OCI-LY3 (cell line): ENCODE measurements around the gene PATL1.

Experiments used
- H2AFZ ChIP-seq: fragments of 200-600, 300-600 bp; shearing (Covaris generic); 2 replicates; pipeline ENCODE4 v1.6.0; 2014; ENCODE audit warnings: antibody characterized with exemption, low read depth, low read length
- H3K27ac ChIP-seq: fragments of 200-600, 300-600 bp; sonication (generic); 2 replicates; pipeline ENCODE4 v1.5.1; 2014; ENCODE audit warnings: mild to moderate bottlenecking, low read length, moderate library complexity, mixed read lengths
- H3K27me3 ChIP-seq: fragments of 200-600, 300-600 bp; sonication (generic); 2 replicates; pipeline ENCODE4 v1.6.1; 2014; ENCODE audit warnings: low read depth, low read length, mixed read lengths
- H3K36me3 ChIP-seq: fragments of 200-600, 300-600 bp; sonication (generic); replicated peaks from 2 replicates; pipeline ENCODE3; 2014; ENCODE audit warnings: low read depth, low read length, mixed read lengths
- H3K4me1 ChIP-seq: fragments of 300-600, 200-600 bp; sonication (generic); 2 replicates; pipeline ENCODE4 v1.6.1; 2014; ENCODE audit warnings: low read length, mixed read lengths
- H3K4me2 ChIP-seq: fragments of 200-600, 300-600 bp; sonication (generic); 2 replicates; pipeline ENCODE4 v1.6.1; 2014; ENCODE audit warnings: low read length, mixed read lengths
- H3K4me3 ChIP-seq: fragments of 300-600, 200-600 bp; sonication (generic); 2 replicates; pipeline ENCODE4 v1.5.1; 2014; ENCODE audit warnings: antibody characterized with exemption, mild to moderate bottlenecking, low read length, moderate library complexity
- H3K79me2 ChIP-seq: fragments of 300-600, 200-600 bp; shearing (Covaris generic); 2 replicates; pipeline ENCODE4 v1.6.1; 2014; ENCODE audit warnings: mild to moderate bottlenecking, low read length, mixed read lengths
- H3K9ac ChIP-seq: fragments of 300-600, 200-600 bp; shearing (Covaris generic); 2 replicates; pipeline ENCODE4 v1.6.0; 2014; ENCODE audit warnings: mild to moderate bottlenecking, low read length, moderate library complexity
- H3K9me3 ChIP-seq: fragments of 200-600, 300-600 bp; shearing (Covaris generic); 2 replicates; pipeline ENCODE4 v1.6.1; 2014; ENCODE audit warnings: low read length, mixed read lengths; ENCODE audit not compliant: insufficient read depth
- H4K20me1 ChIP-seq: fragments of 200-600, 300-600 bp; sonication (generic); 2 replicates; pipeline ENCODE4 v1.6.1; 2016; ENCODE audit warnings: low read length, mixed read lengths; ENCODE audit not compliant: insufficient read depth
- EZH2phosphoT487 ChIP-seq: fragments of 200-600 bp; shearing (Covaris generic); IDR thresholded peaks from 2 replicates; pipeline ENCODE4 v1.6.1; 2018; ENCODE audit warnings: antibody characterized with exemption, mixed run types, low read depth
- TF ChIP-seq, protein P1 (sequence below): fragments of 200-600, 300-600 bp; sonication (generic); IDR thresholded peaks from 2 replicates; pipeline ENCODE4 v1.5.1; 2014; ENCODE audit warnings: antibody characterized with exemption, low read length, low read depth

PATL1 gene

DNA sequence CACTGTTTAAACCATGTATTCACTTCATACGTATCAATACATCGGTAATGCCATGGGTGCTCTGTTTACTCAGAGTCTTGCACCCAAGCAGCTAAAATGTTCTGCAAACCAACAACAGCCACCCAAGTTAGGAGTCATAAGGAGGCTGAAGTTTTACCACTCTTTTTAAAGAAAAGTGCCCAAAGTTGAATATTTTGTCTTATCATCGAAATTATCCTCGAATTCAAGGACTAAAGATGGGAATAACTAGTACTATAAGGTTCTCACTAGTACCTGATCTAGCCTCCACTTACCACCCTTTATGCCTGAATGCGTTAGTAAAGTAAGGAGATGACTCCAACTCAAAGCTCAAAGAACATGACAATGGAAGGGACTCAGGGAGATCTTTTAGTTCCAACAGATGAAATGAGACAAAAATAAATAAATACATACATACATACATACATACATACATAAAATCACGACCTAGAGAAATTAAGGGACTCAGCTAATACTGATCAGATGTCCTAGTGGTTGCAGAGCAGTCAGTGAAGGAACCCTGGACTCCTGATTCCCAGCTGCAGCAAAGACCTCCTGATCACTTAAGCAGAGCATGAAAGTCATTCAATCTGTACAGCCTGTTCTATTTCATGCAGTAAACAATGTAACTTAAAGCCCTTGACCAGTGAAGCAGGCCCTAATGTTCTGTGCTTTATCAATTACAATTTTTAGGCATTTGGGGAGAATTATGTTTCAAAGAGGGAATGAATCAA, 61.0 kb downstream of the PATL1 start:
- peaks cover 55% of the 10 kb centered on the region for H3K36me3 ChIP-seq
- H3K4me1 ChIP-seq: peaks cover 11% of the 10 kb centered on the region
- TF ChIP-seq, protein P1, sequence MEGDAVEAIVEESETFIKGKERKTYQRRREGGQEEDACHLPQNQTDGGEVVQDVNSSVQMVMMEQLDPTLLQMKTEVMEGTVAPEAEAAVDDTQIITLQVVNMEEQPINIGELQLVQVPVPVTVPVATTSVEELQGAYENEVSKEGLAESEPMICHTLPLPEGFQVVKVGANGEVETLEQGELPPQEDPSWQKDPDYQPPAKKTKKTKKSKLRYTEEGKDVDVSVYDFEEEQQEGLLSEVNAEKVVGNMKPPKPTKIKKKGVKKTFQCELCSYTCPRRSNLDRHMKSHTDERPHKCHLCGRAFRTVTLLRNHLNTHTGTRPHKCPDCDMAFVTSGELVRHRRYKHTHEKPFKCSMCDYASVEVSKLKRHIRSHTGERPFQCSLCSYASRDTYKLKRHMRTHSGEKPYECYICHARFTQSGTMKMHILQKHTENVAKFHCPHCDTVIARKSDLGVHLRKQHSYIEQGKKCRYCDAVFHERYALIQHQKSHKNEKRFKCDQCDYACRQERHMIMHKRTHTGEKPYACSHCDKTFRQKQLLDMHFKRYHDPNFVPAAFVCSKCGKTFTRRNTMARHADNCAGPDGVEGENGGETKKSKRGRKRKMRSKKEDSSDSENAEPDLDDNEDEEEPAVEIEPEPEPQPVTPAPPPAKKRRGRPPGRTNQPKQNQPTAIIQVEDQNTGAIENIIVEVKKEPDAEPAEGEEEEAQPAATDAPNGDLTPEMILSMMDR: no peak
- H3K27ac ChIP-seq: no peak overlapping the region
- H3K4me2 ChIP-seq: no peak overlapping the region
- H4K20me1 ChIP-seq: peaks cover 18% of the 10 kb centered on the region
- H3K79me2 ChIP-seq: peaks cover 31% of the 10 kb centered on the region
- no peak overlapping the region for H3K9ac ChIP-seq
- H2AFZ ChIP-seq: no peak overlapping the region
- H3K4me3 ChIP-seq: no peak overlapping the region
- H3K9me3 ChIP-seq: no peaks in the 10 kb centered on the region
- H3K27me3 ChIP-seq: no peaks in the 10 kb centered on the region

DNA sequence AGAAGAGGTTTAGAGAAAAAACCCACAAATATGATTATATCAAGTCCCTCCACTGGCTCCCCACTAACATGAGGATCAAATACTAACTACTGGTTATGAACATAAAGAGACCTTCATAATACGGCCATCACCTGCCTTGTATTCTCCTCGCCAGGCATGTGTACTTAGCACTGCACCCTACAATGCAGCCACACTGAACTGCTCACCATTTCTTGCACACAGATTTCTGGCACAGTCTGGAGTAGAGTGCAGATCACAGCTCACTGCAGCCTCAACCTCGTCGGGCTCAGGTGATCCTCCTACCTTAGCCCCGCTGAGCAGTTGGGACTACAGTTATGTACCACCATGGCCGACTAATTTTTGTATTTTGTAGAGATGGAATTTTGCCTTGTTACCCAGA, 66.4 kb downstream of the PATL1 start:
- Histone ChIP-seq H3K4me1 (no peaks in the 10 kb centered on the region), H3K9ac (no peak overlapping the region), H3K4me2 (no peak overlapping the region), H4K20me1 (peaks cover 4% of the 10 kb centered on the region; the same call in 1 of the 2 replicates), H3K4me3 (no peak overlapping the region), H2AFZ (no peak overlapping the region), H3K27ac (no peak overlapping the region), H3K9me3 (no peaks in the 10 kb centered on the region), H3K36me3 (peaks cover 70% of the 10 kb centered on the region), H3K79me2 (peaks cover 3% of the 10 kb centered on the region; the same call in 1 of the 2 replicates), H3K27me3 (no peaks in the 10 kb centered on the region)
- TF ChIP-seq EZH2phosphoT487: no peak
- TF ChIP-seq, protein P1: no peak

- Histone ChIP-seq H3K9ac (no peak overlapping the region), H3K36me3 (peaks cover 68% of the 10 kb centered on the region), H4K20me1 (peaks cover 4% of the 10 kb centered on the region; the same call in 1 of the 2 replicates), H2AFZ (no peak overlapping the region), H3K79me2 (peaks cover 3% of the 10 kb centered on the region; the same call in 1 of the 2 replicates), H3K4me2 (no peak overlapping the region), H3K4me1 (no peaks in the 10 kb centered on the region), H3K27ac (no peak overlapping the region), H3K9me3 (no peaks in the 10 kb centered on the region), H3K4me3 (no peak overlapping the region), H3K27me3 (no peaks in the 10 kb centered on the region)
- TF ChIP-seq EZH2phosphoT487: no peak
- TF ChIP-seq, protein P1: no peak
These were observed 67.0 kb downstream of the PATL1 start for GRCh38 chr11:59601788-59602187.

DNA sequence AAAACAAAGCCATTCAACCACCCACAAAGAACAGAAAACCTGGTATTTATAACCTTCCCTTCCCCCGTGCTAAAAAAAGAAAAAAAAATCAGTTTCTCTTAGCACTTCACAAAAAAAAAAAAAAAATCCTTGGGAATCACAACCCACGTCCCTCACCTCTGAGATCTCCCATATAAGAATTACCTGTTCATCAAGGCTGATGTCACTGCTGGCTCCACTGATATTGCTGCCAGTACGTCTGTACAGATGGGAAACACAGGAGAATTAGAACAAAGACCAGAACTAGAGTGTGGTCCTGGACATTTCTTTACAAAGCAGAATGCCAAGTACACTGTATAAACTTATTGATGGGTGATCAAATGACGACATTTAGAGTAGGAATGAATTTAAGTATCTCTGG, 68.2 kb downstream of the PATL1 start:
- no peak overlapping the region for H2AFZ ChIP-seq
- no peak overlapping the region for H3K4me2 ChIP-seq
- H3K36me3 ChIP-seq: peaks cover 66% of the 10 kb centered on the region
- no peaks in the 10 kb centered on the region for H3K4me1 ChIP-seq
- no peak overlapping the region for H3K4me3 ChIP-seq
- TF ChIP-seq, protein P1: no peak
- TF ChIP-seq EZH2phosphoT487: no peak
- H3K9ac ChIP-seq: no peak overlapping the region
- H4K20me1 ChIP-seq: peaks cover 4% of the 10 kb centered on the region; the same call in 1 of the 2 replicates
- no peaks in the 10 kb centered on the region for H3K9me3 ChIP-seq
- H3K27me3 ChIP-seq: no peaks in the 10 kb centered on the region
- H3K27ac ChIP-seq: no peak overlapping the region
- H3K79me2 ChIP-seq: peaks cover 3% of the 10 kb centered on the region; the same call in 1 of the 2 replicates
